NCI-H446 (cell line): Measurements from ENCODE around the gene CNTNAP2.

Experiments
- DNase-seq, 2 experiments: peaks; one replicate each; lab custom pipeline; 2025; lab: John Stamatoyannopoulos, UW

Gene CNTNAP2

DNA sequence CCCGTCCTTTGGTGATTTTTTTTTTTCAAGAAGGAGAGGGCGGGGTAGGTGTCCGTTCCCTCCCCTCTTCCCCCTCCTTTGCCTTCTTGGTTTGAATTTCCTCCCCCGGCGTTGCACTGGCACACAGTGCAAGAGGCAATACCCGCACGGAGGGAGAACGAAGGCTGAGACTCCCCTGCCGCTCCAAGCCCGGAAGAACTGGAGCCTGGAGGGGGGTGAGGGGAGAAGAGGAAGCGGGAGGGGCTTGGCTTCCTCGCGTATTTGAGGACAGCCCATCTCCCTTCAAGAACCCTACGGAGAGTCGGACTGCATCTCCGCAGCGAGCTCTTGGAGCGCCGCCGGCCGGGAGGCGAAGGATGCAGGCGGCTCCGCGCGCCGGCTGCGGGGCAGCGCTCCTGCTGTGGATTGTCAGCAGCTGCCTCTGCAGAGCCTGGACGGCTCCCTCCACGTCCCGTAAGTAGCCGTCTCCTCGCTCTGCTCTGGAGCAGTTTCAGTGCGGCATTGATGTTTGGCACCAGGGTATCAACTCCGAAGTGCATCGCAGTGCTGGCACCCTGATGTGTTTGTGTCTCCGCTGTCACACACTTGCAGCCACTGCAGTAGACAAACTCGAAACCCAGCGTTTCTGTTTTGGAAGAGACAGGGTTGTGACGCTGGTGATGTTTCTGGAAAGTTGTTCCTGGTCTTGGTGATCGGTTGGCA is at the start of gene CNTNAP2:
TSS of gene CNTNAP2 (plus strand) at position 281 of the 702 bp plus-strand sequence. CDS start at position 357, 76 bp downstream.
- peak; percentile 74 to 86 for DNase-seq

DNA sequence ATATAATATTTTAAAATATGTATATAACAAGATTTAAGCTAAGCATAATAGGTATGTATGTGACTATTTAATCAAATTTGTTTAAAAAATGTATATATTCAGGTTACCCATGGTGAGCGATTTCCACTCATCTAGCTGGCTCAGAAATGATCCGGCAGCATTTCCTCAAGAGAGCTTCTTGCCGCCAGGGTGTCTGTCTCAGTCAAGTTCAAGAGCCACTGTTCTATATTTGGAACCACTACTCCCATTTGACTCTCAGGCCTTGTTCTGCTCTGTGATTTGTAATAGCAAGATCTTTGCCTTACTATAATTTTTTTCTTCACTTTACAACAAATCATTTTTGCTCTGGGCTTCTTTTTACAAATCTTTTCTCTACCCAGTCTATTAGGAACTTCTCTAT is 48.7 kb upstream of the CNTNAP2 start:
- peak in 1 of 2 experiments; percentile 24 for DNase-seq

- DNase-seq = no peak
Observed at GRCh38 chr7:146074195-146074765, 42.3 kb upstream of the CNTNAP2 start.

- DNase-seq = no peak
Observed at GRCh38 chr7:146076344-146076743, 40.3 kb upstream of the CNTNAP2 start.

DNA sequence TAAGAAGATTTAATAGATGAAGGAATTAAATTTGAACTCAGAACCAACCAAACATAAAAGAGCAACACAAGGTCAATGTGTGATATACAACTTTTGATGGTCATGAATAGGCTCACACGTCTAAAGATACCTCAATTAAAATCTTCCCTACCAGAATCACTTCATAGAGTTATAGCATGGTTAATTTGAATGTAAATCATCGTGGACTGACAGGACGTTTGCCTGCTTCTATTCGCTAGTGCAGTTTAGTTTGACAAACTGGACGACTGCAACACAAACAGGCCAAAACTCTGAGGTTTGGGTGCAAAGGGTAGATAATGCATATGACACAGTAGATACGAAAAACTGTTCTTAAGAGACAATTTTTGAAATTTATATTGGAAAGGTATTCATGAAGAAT is 32.5 kb upstream of the CNTNAP2 start:
- no peak for DNase-seq

GRCh38 chr7:146090023-146090645 is 26.5 kb upstream of the CNTNAP2 start:
- peak in 1 of 2 experiments; percentile 9 for DNase-seq

- DNase-seq = no peak
Observed at GRCh38 chr7:146094356-146094755, 22.2 kb upstream of the CNTNAP2 start.

- no peak for DNase-seq
Observed at GRCh38 chr7:146096994-146097393, 19.6 kb upstream of the CNTNAP2 start.

GRCh38 chr7:146106319-146106718 is 10.3 kb upstream of the CNTNAP2 start:
- DNase-seq = no peak

- no peak for DNase-seq
Observed at GRCh38 chr7:146112755-146113154, 3.8 kb upstream of the CNTNAP2 start.

DNA sequence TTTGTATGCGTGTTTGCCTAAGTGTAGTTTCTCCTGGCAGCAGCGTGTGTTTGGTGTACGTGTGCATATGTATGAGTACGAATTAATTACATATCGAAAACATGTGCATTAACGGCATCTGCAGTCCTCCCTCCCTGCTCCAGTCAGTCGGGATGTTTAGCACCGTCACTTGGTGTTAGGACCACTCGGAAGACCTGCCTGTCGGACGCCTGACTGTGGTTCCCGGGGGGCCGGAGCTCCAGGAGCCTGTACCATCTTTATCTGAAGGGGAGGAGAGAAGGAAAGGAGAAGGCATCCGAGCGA is 1.1 kb upstream of the CNTNAP2 start:
- no peak for DNase-seq

DNA sequence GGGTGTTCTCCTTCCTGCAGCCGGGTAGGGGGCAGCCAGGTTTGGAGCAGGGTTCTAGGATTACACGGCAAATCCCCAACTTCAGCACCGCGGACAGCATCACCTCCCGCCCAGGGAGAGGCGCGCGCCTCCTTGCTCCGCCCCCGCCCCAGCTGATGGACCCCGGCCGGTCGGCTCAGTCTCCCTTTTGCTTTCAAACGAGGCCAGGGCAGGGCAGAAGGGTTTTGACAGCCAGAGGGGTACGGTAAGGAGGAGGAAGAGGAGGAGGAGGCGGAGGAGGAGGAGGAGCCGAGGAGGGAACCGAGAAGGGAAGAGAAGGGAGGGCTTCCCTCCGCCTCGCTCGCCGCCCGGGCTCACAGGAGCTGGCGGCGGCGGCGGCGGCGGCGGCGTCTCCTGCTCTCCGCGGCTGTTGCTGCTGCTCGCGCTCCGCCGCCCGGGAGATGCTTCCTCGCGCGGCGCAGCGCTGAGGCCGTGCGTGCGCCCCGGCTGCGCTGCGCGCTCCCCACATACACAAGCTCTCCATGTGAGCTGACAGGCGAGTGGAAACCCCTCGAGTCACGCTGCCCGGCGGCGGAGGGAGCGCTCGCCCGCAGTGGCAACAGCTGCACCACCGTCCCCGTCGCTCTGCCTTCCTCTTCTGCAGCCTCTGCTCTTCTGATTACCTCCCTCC is 615 bp upstream of the CNTNAP2 start:
- peak; percentile 64 to 65 for DNase-seq

GRCh38 chr7:146117576-146117975 is 975 bp downstream of the CNTNAP2 start:
- no peak for DNase-seq

GRCh38 chr7:146119002-146119401 is 2.4 kb downstream of the CNTNAP2 start:
- peak in 1 of 2 experiments; percentile 14 for DNase-seq

DNA sequence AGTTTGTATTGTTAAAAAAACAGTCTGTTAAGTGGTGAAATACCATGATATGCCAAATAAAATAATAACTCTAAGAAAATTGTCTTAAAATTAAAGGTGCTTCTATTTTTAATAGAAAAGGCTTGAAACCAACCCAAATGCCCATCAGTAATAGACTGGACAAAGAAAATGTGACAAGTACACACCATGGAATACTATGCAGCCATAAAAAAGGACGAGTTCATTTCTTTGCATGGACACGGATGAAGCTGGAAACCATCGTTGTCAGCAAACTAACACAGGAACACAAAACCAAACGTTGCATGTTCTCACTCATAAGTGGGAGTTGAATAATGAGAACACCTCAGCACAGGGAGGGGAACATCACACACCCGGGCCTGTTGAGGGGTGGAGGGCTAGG is 7.1 kb downstream of the CNTNAP2 start:
- no peak for DNase-seq

- no peak for DNase-seq
Observed at GRCh38 chr7:146126767-146127509, 10.3 kb downstream of the CNTNAP2 start.

DNA sequence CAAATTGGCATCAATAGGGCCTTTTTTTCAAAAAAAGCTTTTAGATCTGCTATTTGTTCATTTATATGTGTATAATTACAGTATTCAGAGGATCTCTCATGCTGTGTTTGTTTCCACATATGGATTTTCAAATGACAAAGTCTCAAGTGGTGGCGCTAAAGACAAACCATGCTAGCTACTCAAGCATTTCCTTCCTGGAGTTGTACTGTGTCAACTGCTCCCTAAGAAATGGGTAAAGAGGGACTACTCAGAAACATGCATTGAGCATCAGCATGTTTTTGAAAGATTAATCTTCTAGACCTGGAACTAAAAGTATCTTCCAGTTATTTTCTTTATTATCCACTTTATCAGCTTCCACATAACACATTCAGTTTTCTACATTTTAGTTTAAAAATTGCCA is 12.7 kb downstream of the CNTNAP2 start:
- DNase-seq = peak in 1 of 2 experiments; percentile 32

DNA sequence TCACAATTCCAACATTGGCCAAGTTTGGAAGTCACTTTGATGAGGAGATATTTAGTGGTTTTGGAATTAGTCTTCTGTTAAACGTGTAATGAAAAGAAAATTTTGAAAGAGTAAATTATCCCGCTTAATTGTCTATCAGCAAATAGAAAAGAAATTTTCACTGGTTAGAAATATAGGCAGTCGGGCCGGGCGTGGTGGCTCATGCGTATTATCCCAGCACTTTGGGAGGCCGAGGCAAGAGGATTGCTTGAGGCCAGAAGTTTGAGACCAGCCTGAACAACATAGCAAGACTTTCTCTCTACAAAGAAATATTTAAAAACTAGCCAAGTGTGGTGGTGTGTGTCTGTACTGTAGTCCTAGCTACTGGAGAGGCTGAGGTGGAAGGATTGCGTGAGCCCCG is 13.4 kb downstream of the CNTNAP2 start:
- no peak for DNase-seq

DNA sequence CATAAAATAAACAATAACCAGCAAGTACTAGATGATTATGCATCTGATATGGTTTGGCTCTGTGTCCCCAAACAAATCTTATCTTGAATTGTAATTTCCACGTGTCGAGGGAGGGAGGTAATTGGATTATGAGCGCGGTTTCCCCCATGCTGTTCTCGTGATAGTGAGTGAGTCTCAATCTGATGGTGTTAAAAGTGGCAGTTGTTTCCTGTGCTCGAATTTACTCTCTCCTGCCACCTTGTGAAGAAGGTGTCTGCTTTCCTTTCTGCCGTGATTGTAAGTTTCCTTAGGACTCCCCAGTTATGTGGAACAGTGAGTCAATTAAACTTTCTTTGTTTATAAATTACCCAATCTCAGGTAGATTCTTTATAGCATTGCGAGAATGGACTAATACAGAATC is 15.1 kb downstream of the CNTNAP2 start:
- DNase-seq = no peak

DNA sequence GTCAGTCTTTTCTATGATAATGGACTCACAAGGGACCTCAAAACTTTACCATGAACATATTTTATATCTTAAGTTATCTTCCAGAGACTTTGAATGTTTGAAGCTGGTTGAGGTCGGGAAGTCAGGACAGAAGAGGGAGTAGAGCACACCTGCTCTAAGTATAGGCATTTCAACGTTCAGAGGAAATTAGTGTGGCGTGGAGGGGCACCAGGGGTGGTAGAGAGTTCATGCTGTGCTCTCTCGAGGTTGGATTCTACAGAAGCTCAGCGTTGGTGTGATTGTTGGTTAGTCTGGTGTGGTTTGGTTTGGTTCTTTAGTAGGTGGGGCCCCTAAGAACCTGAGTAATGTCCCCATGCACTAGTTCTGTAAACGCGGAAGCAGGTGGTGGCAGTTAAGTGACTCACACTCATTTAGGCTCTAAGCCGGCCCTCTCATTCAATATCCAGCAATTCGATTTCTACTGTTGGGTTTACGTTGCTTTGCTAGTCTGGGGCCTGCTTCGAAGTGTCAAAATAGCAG is 19.8 kb downstream of the CNTNAP2 start:
- DNase-seq = no peak

GRCh38 chr7:146138926-146139325 is 22.3 kb downstream of the CNTNAP2 start:
- DNase-seq = no peak
